Heart right ventricle (tissue), 16 donors: ENCODE data around the gene PLEKHG4. TPM values are rescaled to one million over a fixed set of nuclear protein-coding genes. Genes with fewer than 3 reads are reported as not detected.

Experiments
- ATAC-seq, 8 donors: fragments of 200-7000 bp; cut with Tn5 transposase; one replicate each; pipeline ENCODE4 v1.9.1; 2020; ENCODE audit warnings: mild to moderate bottlenecking in 8 of 8, moderate library complexity in 8 of 8, moderate number of reproducible peaks in 1 of 8
- DNase-seq, 2 donors: peaks; one replicate each; pipeline ENCODE4 v3.0.0-alpha.2; 2020
- H3K27ac ChIP-seq, 10 donors: fragments of 200-600 bp; sonication (generic) in 2 of 10; one replicate each; pipeline versions ENCODE4 v1.5.0 to v1.8.0; 2020 to 2022; ENCODE audit warnings: mild to moderate bottlenecking in 3 of 10
- H3K27me3 ChIP-seq, 7 donors: fragments of 200-600 bp; one replicate each; pipeline ENCODE4 v1.8.0; 2021 to 2022; ENCODE audit warnings: mild to moderate bottlenecking in 2 of 7
- H3K36me3 ChIP-seq, 9 donors: fragments of 200-600 bp; sonication (generic) in 1 of 9; one replicate each; pipeline versions ENCODE4 v1.5.0 to v1.8.0; 2020 to 2022; ENCODE audit warnings: mild to moderate bottlenecking in 2 of 9
- H3K4me1 ChIP-seq, 9 donors: fragments of 200-600 bp; sonication (generic) in 1 of 9; one replicate each; pipeline versions ENCODE4 v1.5.0 to v1.8.0; 2020 to 2022; ENCODE audit warnings: mild to moderate bottlenecking in 4 of 9
- H3K4me3 ChIP-seq, 10 donors: fragments of 200-600 bp; sonication (generic) in 2 of 10; one replicate each; pipeline versions ENCODE4 v1.5.0 to v1.8.0; 2020 to 2022; ENCODE audit warnings: mild to moderate bottlenecking in 7 of 10, moderate library complexity in 2 of 10
- H3K9me3 ChIP-seq, 11 donors: fragments of 200-600 bp in 10 of 11; sonication (generic) in 2 of 11; one replicate each; pipeline versions ENCODE4 v1.5.0 to v1.8.0; 2013 to 2022; ENCODE audit warnings: mild to moderate bottlenecking in 2 of 11, control low read depth in 1 of 11, moderate library complexity in 1 of 11
- CTCF ChIP-seq, 9 donors: fragments of 200-600 bp; sonication (generic) in 2 of 9; IDR thresholded peaks; one replicate each; pipeline versions ENCODE4 v1.5.0 to v1.8.0; 2021 to 2022; ENCODE audit warnings: antibody characterized with exemption in 9 of 9, mild to moderate bottlenecking in 5 of 9, moderate library complexity in 1 of 9
- WGBS, 2 donors: extraction: QIAGEN DNeasy Blood & Tissue Kit; methylation state at CpG; one replicate each; pipeline ENCODE4 v1.1.7; 2013; ENCODE audit warnings: inconsistent platforms in 1 of 2; 5-methylcytosine and 5-hydroxymethylcytosine counted together
- intact Hi-C, 10 donors: fragments of 100-400 bp; cut with DNase I; formaldehyde crosslinking; loops; one replicate each; pipeline versions ENCODE4 v1.11.1 to v1.14.2; 2022
- polyA plus RNA-seq, 2 donors: library from polyadenylated mRNA; stranded (reverse); fragments of 200-250 nt; gene quantifications; one replicate each; pipeline ENCODE4 v1.2.3, GENCODE V29; 2013
- total RNA-seq, 10 donors: library from RNA; stranded (reverse); fragmentation: NEBNext Ultra II Directional in 3 of 10; extraction: Animal tissue kit (Norgen Biotek cat#: 25700) in 3 of 10; gene quantifications; one replicate each; pipeline versions ENCODE4 v1.2.1 to v1.2.4, GENCODE V29; 2021 to 2023
- donor health status: Arrhythmogenic right ventricular cardiomyopathy.
- donor health status: ischemic (EF 13 %, LVEDD 7.1; RV severe dilation, severe dysfunction).
- donor health status: healthy with polysubstance abuse.
- donor health status: DM: no; HTN: yes; CAD: no.
- donor health status: DM: no; HTN: no; CAD: no.
- donor health status: ischemic (EF 25% LVEDD 6.9; RV normal size, moderate dysfunction).
- donor health status: ischemic (EF 25% LVEDD 5.7; RV mildly dilated, moderate dysfunction).
- donor health status: healthy.
- donor health status: DM: yes; HTN: yes; CAD: no.
- donor health status: Ischemic cardiomyopathy.
- donor health status: ischemic (EF 35%, LVEDD 5.7; RV mildly dilated, moderate dysfunction).
- donor health status: nonischemic (EF 11% LVEDD 7.7; RV severe dilation, severe dysfunction).
- donor health status: DM: yes; HTN: yes; CAD: no.
- donor health status: PGD.
- donor health status: ischemic (EF 29% LVEDD 5.4; RV normal size, mild dysfunction).
- donor health status: nonischemic (EF 23%, LVEDD 6.1; RV moderate dilation, normal function).

PLEKHG4 gene
- total and polyA plus RNA-seq, 12 donors = 0.25 to 2.9 (median 0.86) TPM

GRCh38 chr16:67241008-67241900 is 38.1 kb upstream of the PLEKHG4 start:
- Histone ChIP-seq H3K27me3 (no peaks in the 10 kb centered on the region), H3K4me1 (peaks cover 40 to 69% (median 62%) of the 10 kb centered on the region in 9 donors), H3K4me3 (peak overlapping the region in 1 of 10 donors; percentile 16), H3K36me3 (peaks cover 0 to 48% (median 31%) of the 10 kb centered on the region in 9 donors), H3K27ac (peak overlapping the region; percentile 79 to 99 (median 96)), H3K9me3 (no peaks in the 10 kb centered on the region)
- ATAC-seq (peak; percentile 16 to 65 (median 41)), DNase-seq (peak; percentile 70 to 82)
- TF ChIP-seq CTCF (IDR thresholded peaks at IDR 0.05) = no peak
- intact Hi-C loops = no loop called here
- 42 to 51% methylated on average over 10 of the region's 10 CpGs for WGBS, 2 donors

GRCh38 chr16:67242138-67242730 is 37.1 kb upstream of the PLEKHG4 start:
- no peak overlapping the region for H3K4me3 ChIP-seq
- intact Hi-C loops = no loop called here
- no peak for ATAC-seq
- H3K9me3 ChIP-seq = no peaks in the 10 kb centered on the region
- 53 to 70% methylated on average over 4 of the region's 4 CpGs for WGBS, 2 donors
- peaks cover 0 to 38% (median 22%) of the 10 kb centered on the region in 9 donors for H3K36me3 ChIP-seq
- H3K4me1 ChIP-seq = peaks cover 40 to 69% (median 62%) of the 10 kb centered on the region in 9 donors
- no peaks in the 10 kb centered on the region for H3K27me3 ChIP-seq
- peak overlapping the region; percentile 79 to 99 (median 96) for H3K27ac ChIP-seq
- no peak for TF ChIP-seq CTCF (IDR thresholded peaks at IDR 0.05)
- DNase-seq = no peak

- peak overlapping the region in 2 of 10 donors; percentile 12 to 85 for H3K4me3 ChIP-seq
- no peaks in the 10 kb centered on the region for H3K9me3 ChIP-seq
- H3K27me3 ChIP-seq = peaks cover 0 to 7% (median 0%) of the 10 kb centered on the region in 7 donors
- intact Hi-C loops = no loop called here
- peaks cover 40 to 79% (median 72%) of the 10 kb centered on the region in 9 donors for H3K4me1 ChIP-seq
- no peak for TF ChIP-seq CTCF (IDR thresholded peaks at IDR 0.05)
- H3K36me3 ChIP-seq = peaks cover 0 to 26% (median 11%) of the 10 kb centered on the region in 9 donors
- no peak for DNase-seq
- 68 to 74% methylated on average over 4 of the region's 4 CpGs for WGBS, 2 donors
- H3K27ac ChIP-seq = peak overlapping the region in 9 of 10 donors; percentile 93 to 99 (median 96)
- ATAC-seq = no peak
These were observed 35.9 kb upstream of the PLEKHG4 start for GRCh38 chr16:67243481-67243880.
